Measurements from ENCODE around the gene TNNI2. TPM values are rescaled to one million over a fixed set of nuclear protein-coding genes. Genes with fewer than 3 reads are reported as not detected.

The TNNI2 gene
- total RNA-seq, 1 donor from 2014 or later = not detected

DNA sequence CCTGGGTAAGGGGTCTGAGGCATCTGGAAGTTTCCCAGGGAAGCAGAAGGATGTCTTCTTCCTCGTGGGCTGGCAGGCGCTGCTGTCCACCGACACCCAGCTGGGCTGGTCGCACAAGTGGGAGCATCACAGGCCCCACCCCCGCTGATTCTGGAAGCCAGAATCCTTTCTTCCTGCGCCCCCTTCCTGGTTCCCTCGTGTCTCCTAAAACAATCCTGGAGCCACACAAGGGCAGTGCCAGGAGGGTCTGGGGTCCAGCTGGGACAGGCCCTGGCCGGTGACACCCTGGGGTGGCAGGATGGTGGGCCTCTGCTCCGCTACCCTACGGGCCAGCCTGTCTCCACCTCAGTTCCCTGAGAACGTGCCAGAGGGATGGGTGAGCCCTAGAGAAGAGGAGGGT lies 18.3 kb downstream of the TNNI2 start:
- intact Hi-C loops (cut with micrococcal nuclease) = no loop called here

DNA sequence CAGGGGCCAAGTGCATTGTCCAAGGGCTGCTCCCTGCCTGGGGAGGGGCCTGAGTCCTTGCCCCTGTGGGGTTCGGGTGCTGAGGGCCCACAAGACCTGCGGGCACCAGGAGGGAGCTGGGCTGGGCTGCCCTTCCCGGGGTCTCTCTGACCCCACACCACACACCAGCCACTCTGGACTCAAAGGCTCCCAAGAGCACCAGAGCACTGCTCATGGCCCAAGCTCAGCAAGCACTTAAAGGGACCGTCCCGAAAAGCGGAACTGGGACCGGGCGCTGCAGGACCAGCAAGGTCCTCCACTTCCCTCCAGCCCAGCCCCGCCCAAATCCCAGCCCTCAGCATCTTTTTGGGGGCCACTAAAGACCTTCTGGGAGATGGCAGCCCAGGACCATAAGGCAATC lies 19.4 kb downstream of the TNNI2 start:
- intact Hi-C loops (cut with micrococcal nuclease) = no loop called here

DNA sequence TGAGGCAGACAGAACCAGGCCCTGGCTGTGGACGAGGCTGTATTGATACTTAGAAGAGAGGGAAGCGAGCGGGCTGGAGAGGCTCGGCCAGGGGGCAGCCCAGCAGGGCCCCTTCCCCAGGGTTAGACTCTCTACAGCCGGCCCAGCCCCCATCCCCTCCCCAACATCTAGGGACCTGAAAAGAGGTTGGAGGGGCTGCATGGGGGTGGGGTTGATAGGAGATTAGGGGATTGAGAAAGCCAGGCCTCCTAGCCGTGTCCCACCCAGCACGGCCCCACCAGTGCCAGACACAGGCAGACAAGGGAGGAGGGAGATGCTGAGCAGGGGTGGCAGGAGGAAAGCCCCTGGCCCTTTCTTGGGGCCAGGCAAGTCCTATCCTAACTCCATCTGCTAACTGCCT lies 19.8 kb downstream of the TNNI2 start:
- intact Hi-C loops (cut with micrococcal nuclease) = no loop called here

DNA sequence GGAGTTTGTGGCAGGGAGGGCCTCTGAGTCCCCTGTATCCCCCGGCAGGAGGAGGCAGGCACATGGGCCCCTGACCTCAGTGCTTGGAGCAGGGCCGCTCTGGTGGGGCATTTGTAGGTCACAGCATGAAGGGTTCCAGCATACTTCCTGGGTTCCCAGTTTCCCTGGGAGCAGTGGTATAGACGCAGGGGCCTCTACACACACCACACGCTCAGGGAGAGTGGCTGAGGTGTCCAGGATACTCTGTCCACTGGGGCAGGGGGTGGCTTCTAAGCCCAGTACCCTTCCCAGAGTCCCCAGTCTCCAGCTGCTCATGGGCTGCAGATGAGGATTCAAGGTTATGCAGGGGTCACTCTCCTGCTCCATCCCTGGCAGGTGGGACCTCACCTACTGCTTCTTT lies 20.2 kb downstream of the TNNI2 start:
- intact Hi-C loops (cut with micrococcal nuclease) = no loop called here

DNA sequence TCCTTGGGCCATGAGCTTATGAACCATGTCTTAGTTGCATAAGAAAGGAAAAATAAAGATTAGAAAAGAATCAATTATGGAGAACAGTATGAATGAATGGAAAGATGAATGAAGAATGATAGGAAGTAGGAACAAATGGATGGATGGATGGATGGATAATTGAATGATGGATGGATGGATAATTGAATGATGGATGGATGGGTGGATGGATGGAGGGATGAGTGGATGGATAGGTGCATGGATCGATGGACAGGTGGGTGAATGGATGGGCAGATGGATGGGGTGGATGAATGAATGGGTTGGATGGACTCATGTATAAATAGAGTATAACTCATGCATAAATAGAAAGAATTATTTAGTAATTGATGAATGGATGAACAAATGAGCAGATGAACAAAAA lies 21.3 kb downstream of the TNNI2 start:
- intact Hi-C loops (cut with micrococcal nuclease) = no loop called here

DNA sequence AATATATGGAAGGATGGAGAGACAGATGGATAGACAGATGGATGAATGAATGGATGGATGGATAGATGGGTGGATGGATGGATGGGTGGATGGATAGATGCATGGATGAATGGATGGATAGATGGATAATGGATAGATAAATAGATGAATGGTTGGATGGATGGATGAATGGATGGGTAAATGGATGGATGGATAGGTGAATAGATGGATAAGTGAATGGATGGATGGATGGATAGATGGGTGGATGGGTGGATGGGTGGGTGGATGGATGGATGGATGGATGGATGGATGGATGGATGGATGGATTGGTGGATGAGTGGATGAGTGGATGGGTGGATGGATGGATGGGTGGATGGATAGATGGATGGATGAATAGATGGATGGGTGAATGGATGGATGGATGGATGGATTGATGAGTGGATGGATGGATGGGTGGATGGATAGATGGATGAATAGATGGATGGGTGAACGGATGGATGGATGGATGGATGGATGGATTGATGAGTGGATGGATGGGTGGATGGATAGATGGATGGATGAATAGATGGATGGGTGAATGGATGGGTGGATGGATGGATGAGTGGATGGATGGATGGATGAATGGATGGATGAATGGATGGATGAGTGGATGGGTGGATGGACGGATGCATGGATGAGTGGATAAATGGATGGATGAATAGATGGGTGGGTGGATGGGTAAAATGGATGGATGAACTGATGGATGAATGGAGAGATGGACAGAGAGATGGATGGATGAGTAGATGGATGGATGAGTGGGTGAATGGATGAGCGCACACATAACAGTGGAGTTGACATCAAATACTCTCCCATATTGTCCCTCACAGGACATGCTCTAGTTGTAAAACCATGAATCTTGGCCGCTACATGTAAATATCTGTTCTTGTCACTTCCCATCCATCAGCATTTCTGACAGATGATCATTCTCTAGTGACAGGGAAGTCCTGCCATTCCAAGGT lies 22.9 kb downstream of the TNNI2 start:
- intact Hi-C loops (cut with micrococcal nuclease) = no loop called here

DNA sequence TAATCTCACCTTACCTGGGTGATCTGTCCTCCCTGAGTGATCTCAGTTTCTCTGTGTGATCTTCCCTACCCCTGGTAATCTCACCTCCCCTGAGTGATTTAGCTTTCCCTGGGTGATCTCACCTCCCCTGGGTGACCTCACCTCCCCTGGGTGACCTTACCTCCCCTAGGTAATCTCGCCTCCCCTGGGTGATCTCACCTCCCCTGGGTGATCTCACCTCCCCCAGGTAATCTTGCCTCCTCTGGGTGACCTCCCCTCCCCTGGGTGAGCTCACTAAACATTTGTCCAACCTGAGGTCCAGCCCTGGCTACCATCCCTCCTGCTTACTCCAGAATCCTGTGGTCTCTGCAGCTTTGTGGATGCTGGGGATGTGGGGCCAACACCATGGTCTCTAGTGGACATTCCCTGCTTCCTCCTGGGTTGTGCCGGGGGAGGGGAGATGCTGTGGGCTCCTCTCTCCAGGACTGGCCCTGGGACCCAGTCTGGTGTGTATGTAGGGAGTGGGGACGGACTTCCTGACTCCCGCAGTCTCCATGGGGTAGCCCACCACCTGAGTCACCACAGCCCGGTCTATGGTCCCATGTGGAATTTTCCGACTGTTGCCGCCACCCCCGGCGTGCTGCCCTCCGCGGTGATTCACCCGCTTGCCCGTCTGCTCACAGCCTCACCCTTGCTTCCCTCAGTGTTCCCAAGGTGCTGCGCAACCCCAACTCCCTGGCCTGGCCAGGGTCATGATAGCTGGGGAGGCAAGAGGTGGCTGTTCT lies 24.0 kb downstream of the TNNI2 start:
- intact Hi-C loops (cut with micrococcal nuclease) = no loop called here

DNA sequence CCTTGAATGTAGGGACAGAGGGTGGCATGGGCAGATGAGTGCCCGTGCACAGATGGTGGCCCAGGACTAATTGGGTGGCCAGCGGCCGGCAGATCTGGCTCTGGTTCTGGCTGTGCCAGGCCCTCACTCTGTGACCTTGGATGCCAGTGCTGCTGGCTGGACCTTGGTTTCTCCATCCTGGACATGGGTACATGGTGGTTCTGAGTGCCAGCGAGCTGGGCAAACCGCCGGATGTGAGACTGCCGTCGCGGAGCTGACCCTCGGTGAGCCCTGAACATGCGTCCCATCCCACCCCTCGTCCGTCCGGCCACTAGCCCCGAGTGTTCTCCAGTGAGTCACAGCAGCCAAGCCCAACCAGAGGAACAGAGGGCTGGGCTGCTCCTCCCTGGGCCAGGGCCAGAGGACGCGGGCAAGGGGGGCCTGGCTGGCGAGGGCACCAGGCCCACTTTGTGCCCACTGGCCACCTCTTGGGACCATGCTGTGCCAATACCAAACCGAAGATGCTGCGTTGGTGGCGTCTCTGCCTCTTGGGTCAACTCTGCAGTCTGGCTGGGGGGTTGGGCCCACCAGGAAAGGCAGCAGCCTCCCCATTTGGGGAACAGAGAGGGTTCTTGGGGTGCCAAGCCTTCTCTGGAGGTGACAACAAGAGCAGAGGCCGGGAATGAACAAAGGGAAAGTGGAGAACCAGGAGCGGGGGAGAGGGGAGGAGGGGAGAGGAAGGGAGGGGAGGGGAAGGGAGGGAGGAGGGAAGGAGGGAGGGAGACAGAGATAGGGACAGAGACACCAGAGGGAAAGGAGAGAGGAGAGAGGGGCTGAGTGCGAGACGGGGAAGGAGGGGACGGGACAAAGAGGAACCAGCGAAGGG lies 24.8 kb downstream of the TNNI2 start:
- intact Hi-C loops (cut with micrococcal nuclease) = no loop called here

DNA sequence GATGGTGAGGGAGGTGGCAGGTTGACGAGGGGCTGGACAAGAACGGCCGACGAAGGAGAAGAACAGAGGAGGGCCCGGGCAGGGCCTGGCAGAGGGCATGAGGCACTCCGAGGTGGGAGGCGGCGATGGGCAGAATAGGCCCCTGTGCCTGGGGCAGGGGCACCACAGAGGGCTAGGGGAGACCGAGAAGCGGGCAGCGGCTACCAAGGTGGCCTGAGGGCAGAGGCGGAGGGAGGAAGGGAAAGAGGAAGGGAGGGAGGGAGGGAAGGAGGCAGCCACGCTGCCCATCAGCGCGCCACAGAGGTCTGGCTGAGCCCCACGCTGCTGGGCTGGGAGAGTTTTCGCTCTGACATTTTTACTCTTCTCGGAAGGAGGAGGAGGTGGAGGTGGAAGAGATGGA lies 25.4 kb downstream of the TNNI2 start:
- intact Hi-C loops (cut with micrococcal nuclease) = no loop called here

DNA sequence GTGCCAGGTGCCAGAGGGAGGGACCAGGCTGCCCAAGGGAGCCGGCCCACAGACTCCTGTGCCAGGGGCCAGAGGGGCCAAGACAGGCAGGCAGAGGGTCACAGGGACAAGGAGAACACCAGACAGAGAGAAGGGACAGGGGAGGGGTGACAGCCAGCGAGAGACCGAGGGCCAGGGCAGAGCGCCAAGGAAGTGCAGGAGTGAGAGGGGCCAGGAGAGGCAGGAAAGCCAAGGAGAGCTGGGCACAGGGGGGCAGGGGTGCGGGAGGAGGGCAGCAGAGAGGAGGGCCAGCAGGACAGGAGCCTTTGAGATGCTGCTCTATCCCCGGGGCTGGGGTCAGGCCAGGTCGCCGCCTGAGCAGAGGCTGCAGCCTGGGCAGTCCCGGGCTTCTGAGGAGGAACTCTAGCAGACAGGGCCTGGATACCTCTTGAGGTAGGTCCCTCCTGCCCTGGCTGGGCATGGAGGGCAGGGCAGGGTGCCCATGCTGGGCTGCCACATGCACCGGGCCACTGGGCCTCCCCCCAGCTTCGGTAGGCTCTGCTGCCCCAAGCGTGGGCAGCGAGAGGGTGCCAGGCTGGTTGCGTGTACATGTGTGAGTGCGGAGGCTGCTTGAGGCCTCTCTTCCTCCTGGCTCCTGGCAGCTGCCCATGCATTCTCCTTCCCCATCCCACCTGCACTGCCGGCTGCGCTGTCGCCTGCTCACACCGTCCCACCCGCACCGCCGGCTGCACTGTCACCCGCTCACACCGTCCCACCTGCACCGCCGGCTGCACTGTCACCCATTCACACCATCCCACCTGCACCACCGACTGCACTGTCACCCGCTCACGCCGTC lies 26.3 kb downstream of the TNNI2 start:
- intact Hi-C loops (cut with micrococcal nuclease) = no loop called here

DNA sequence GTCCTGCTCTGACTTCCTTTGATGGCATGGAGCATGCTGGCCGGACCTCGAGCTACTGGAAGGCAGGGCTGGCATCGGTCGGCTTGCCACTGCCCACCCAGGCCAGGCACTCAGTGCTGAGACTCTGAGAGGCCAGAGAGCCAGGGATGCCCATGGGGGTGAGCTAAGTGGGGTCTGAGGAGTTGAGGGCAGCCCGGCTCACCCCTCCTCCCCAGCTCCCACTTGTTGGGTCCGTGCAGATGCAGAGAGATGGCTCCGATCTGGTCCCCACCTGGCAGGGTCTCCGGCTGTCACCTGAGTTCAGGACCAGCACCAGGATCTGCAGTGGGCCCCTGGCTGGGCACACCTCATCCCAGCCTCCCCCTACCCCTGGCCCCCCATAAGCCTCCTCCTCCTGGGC lies 27.4 kb downstream of the TNNI2 start:
- intact Hi-C loops (cut with micrococcal nuclease) = no loop called here

DNA sequence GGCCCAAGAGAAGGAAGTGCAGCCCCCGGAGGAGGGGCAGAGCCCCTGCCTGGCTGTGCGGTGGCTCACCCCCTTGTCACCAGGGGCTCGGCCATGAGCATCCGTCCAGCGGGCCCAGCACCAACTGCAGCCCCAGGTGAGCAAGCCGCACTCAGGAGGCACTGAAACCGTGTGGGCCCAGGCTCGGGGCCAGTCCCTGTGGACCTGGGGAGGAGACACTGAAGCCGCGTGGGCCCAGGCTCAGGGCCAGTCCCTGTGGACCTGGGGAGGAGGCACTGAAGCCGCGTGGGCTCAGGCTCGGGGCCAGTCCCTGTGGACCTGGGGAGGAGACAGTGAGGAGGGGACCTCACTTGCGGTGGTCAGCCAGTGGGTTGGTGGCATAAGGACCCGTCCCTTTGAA lies 28.0 kb downstream of the TNNI2 start:
- intact Hi-C loops (cut with micrococcal nuclease) = no loop called here

DNA sequence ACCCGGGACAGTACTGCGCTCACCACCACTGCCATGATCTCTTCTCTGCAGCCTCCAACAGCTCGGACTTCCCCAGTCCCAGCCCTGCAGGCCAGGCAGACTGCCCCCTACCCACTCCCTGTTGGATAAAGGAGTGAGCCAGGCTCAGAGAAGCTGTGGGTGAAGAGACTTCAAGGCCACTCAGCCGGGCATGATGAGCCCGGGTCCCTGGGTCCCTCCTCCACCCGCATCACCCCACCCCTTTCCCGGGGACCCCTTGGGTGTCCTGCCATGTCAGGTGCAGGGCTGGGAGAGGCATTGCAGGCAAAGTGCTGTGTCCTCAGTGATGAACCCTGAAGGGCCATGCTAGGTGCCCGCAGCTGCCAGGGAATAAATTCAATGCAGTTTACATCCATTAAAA lies 28.6 kb downstream of the TNNI2 start:
- intact Hi-C loops (cut with micrococcal nuclease) = no loop called here

DNA sequence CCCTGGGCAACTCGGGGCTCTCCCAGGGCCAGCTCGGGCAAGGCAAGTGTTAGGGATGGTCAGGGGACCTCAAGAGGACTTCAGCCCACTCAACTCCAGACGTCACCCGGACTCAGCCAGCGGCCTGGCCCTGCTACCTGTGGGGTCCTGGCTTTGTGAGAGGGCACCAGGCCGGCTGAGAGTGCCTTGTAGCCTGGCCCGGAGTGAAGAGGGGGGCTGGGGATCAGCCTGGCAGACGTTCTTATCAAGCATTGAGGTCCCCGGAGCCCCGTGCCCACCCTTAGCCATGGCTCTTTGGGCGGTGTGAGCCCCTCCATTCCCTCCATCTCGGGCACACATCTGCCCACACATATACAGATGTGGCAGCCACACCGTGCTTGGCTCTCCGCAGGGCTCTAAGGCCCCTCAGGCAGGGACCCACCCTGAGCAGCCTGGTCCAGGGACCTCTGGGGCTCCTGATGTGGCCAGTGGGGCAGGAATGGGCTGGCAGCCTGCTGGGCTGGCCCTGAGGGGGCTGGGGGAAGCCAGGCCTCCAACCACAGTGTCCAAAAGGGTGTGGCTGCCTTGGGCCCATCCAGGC lies 29.4 kb downstream of the TNNI2 start:
- intact Hi-C loops (cut with micrococcal nuclease) = no loop called here

DNA sequence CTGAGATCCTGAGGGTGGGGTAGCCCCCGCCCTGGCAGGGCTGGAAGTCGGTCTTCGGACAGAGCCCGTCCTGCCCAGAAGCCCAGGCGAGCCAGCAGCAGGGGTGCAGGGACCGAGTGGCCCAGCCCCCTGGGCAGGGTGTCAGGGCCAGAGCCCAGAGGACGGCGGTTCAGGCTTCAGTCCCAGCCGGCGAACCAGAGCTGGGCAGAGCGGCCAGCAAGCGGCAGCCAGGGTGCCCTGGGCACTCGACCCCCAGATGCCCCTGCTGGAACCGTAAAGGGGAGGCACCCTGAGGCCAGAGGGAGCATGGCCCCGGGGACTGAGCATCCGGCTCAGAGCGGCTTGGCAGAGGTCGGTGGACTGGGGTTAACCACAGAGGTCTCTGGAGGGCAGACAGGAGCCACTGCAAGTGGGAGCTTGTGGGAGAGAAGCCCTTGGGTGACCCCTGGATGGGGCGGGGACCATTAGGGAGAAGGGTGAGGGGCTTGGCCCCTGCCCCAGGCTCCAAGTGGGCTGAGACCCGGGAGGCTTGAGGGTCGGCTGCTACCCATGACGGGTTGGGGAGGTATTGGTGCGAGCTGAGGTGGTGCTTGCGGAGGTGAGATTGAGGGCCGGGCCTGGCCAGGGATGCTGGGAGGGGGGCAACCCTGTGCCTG lies 30.0 kb downstream of the TNNI2 start:
- intact Hi-C loops (cut with micrococcal nuclease) = no loop called here

DNA sequence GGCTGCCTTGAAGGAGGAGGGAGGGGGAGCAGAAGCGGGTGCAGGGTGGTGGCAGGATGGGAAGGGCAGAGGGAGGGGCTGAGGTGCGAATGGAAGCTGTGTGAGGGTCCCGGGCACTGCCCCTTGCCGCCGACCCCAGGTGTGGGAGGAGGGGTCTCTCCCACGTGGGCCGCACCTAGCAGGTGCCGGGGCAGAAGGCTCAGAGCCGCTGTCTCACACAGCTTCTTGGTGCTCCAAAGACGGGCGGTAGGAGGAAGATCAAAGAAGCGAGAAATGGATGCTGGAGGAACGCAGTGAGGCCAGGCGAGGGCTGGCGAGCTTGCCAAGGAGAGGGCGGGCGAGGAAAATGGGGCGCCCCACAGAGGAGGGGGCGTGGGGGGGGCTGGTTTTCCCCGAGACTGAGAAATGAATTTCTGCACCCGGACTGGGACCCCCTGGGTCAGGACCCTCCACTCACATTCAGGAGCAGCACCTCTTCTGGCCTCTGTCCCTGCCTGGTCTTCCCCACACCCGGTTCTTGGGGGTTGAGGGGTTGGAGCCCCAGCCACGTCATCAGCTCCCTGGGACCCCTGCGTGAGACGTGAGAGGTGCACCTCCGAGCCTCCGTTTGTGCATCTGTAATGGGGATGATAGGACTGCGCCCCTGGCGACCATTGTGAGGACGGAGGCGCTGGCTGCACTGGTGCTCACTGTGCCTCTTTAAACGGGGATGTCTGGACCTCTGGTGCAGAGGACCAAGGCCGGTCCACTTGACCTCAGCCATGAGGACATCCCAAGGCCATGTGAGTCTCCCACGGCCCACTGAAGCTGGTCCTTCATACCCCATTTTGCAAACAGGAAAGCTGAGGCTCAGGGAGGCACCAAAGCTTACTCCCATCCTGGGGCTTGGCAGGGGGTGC lies 30.9 kb downstream of the TNNI2 start:
- intact Hi-C loops (cut with micrococcal nuclease) = no loop called here

DNA sequence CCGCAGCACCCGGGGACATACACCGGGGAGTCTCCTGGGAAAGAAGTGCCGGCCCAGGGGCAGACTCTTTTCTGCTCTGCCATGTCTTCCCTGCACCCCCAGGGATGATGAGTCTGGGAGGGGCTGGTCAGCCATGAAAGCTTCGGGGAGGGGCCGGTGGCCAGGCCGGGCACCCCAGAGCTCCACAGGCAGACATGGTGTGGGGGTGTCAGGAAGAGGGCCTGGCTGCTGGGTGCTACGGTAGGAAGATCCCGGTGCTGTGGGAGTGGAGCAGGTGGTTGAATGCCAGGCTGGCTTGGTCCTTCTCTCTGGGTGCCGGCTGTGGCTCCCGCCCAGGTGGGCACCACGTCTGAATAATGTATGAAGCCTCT lies 31.5 kb downstream of the TNNI2 start:
- intact Hi-C loops (cut with micrococcal nuclease) = no loop called here

DNA sequence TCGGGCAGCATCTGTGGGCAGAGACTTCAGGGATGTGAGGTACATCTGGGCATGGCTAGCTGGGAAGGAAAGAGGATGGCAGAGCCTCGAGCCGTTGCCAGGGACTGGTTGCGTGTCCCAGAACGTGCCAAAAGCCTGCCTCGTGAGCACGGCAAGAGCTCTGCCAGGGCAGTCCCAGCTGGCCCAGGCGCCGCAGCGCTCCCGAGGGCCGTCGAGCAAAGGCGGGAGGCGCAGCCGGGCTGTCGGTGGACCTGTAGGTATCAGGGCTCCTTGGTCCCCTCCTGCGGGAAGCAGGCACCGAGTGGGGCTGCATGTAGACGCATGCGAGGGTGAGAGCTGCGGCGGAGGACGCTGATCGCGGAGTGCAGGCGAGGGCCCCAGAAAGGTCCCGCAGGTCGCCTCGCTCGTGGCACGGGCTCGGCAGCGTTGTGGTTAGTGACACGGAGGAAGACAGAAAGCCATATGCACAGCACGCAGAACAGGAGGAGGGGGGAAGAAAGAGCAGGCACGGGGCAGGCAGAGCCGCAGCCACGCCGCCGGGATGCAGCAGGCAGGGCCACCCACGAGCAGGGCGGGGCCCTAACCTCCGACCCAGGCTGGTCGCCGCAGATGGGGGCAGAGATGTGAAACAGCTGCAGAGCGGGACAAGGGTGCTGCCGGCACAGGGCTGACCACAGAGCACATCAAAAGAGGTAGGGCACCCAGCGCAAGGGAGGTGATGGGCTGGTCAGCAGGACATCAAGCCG lies 32.1 kb downstream of the TNNI2 start:
- intact Hi-C loops (cut with micrococcal nuclease) = loop anchor here (1.0 kb wide), 1 partner anchor 18 kb away; the partner anchor contains the start of gene LSP1
